PC-9 (cell line): ENCODE results near the gene NCOA3.

ENCODE experiments used
- CTCF ChIP-seq: fragments of 200-600 bp; sonication (generic); conservative IDR thresholded peaks from 2 replicates; pipeline ENCODE4 v1.6.1; 2017; ENCODE audit warnings: mixed run types, antibody characterized with exemption, mild to moderate bottlenecking, moderate library complexity
- EZH2 ChIP-seq: fragments of 200-600 bp; sonication (generic); IDR thresholded peaks from 2 replicates; pipeline ENCODE4 v1.8.0; 2017; ENCODE audit warnings: antibody characterized with exemption, low read depth

GRCh38 chr20:47544852-47545251 is 43.2 kb downstream of the NCOA3 start:
- TF ChIP-seq CTCF = no peak
- TF ChIP-seq EZH2 = no peak
